ENCODE measurements around the gene CAPN9. TPM values are rescaled to one million over a fixed set of nuclear protein-coding genes. Genes with fewer than 3 reads are reported as not detected.

The CAPN9 gene
- total and polyA plus RNA-seq, 2 donors (not counting 3 experiments of a cell fraction or from before 2014, with no cell fraction given) = not detected

DNA sequence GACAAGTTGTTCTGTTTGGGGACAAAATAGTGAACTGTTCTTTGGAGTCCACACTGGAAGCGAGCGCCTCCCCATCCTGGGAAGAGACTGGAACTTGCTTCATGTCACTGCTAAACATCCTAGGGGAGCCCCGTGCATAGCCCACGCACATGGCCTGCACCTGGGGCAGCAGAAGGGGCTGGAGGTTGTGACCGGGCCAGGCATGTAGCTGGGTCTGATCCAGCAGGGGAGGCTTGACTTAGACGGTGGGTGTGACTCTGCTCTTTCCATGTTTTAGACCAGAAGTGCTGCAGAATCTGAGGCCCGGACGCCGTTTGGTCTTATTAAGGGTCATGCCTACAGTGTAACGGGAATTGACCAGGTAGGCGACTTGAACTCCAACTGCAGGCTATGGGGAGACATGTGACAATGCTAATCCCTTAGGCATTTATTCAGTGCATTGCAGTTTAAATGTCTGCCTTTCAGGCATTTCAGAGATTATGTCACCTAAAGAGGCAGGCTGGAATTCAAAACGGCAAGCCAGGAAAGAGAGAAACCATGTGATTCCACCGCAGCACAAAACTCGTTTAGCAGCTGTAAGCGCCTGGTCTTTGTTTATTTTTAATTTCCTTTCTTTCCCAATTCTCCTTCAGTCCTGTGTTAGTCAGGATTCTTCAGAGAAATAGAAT, 21.8 kb downstream of the CAPN9 start:
- Histone ChIP-seq H2AFZ (ENCODE audit: low read depth, low read length) (no peak overlapping the region), H3K9me1 (replicated peaks; ENCODE audit: control insufficient read depth, extremely low read depth, insufficient read depth, low read length) (no peaks in the 10 kb centered on the region), H3K9me3 (replicated peaks; ENCODE audit: control insufficient read depth, insufficient read depth, low read length) (no peaks in the 10 kb centered on the region), H3K9ac (replicated peaks; ENCODE audit: extremely low read depth, insufficient read depth, low read length) (no peak overlapping the region), H3K27ac (ENCODE audit: insufficient read depth, low read depth, low read length) (no peak overlapping the region), H3K36me3 (ENCODE audit: control insufficient read depth in 2 of 2, extremely low read depth in 1 of 2, insufficient read depth in 2 of 2, low read length in 2 of 2) (no peaks in the 10 kb centered on the region), H3K27me3 (ENCODE audit: control insufficient read depth in 2 of 2, insufficient read depth in 2 of 2, low read length in 2 of 2) (no peaks in the 10 kb centered on the region), H3K4me1 (ENCODE audit: control insufficient read depth, extremely low read depth, insufficient read depth, low read length) (no peaks in the 10 kb centered on the region), H3K4me3 (replicated peaks in 1 of 3; ENCODE audit: insufficient read depth in 1 of 3, low read depth in 1 of 3, low read length in 3 of 3) (no peak overlapping the region), H4K20me1 (replicated peaks; ENCODE audit: control insufficient read depth, extremely low read depth, insufficient read depth, low read length) (no peaks in the 10 kb centered on the region), H3K79me2 (ENCODE audit: control insufficient read depth, insufficient read depth, low read length) (no peaks in the 10 kb centered on the region), H3K4me2 (ENCODE audit: insufficient read depth, low read length) (no peak overlapping the region)
- DNase-seq (ENCODE audit: low read depth, low spot score) (no peak), FAIRE-seq (no peak)
- BruUV-seq (replicated peaks) = no TSS peak
- intact Hi-C loops (cut with micrococcal nuclease) (no loop called here), dilution Hi-C loops (cut with MboI; ENCODE audit: extremely low pct_ligation_motif_present, low sequenced_read_pairs) (no loop called here)
- ChIA-PET POLR2A (no interaction called here), CTCF (no interaction called here)
- no peak for TF ChIP-seq JUN (IDR thresholded peaks at IDR 0.05; ENCODE audit: borderline replicate concordance, insufficient read depth, insufficient read length, low read depth)

DNA sequence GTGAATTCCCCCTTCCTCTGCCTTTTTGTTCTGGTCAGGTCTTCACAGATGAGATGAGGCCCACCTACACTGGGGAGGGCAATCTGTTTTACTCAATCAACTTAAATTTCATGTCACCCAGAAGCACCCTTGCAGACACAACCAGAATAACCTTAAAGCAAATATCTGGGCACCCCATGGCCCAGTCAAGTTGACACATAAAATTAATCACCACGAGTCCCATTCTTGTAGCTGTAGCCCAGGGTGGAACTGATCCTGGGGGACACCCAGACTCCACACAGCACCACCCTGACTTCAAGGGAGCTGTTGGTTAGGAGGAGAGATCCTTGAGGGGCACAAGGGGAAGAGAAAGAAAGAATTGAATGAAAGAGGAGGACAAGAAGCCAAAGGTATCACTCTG, 23.1 kb downstream of the CAPN9 start:
- no peak overlapping the region for H3K27ac ChIP-seq (ENCODE audit: insufficient read depth, low read depth, low read length)
- intact Hi-C loops (cut with micrococcal nuclease) (loop anchor here (5.0 kb wide), 1 partner anchor 128 kb away; the partner anchor contains the start of gene COG2), dilution Hi-C loops (cut with MboI; ENCODE audit: extremely low pct_ligation_motif_present, low sequenced_read_pairs) (no loop called here)
- no TSS peak for BruUV-seq (replicated peaks)
- no peaks in the 10 kb centered on the region for H3K9me3 ChIP-seq (replicated peaks; ENCODE audit: control insufficient read depth, insufficient read depth, low read length)
- no peak for DNase-seq (ENCODE audit: low read depth, low spot score)
- FAIRE-seq = no peak
- ChIA-PET CTCF (no interaction called here), POLR2A (no interaction called here)
- TF ChIP-seq, protein P1, sequence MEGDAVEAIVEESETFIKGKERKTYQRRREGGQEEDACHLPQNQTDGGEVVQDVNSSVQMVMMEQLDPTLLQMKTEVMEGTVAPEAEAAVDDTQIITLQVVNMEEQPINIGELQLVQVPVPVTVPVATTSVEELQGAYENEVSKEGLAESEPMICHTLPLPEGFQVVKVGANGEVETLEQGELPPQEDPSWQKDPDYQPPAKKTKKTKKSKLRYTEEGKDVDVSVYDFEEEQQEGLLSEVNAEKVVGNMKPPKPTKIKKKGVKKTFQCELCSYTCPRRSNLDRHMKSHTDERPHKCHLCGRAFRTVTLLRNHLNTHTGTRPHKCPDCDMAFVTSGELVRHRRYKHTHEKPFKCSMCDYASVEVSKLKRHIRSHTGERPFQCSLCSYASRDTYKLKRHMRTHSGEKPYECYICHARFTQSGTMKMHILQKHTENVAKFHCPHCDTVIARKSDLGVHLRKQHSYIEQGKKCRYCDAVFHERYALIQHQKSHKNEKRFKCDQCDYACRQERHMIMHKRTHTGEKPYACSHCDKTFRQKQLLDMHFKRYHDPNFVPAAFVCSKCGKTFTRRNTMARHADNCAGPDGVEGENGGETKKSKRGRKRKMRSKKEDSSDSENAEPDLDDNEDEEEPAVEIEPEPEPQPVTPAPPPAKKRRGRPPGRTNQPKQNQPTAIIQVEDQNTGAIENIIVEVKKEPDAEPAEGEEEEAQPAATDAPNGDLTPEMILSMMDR (IDR thresholded peaks at IDR 0.05; ENCODE audit: extremely low read depth in 1 of 2, insufficient read depth in 1 of 2, low read depth in 1 of 2, low read length in 2 of 2) = no peak
- TF ChIP-seq POLR2A (IDR thresholded peaks at IDR 0.05; ENCODE audit: low read depth, low read length) (no peak), EZH2 (IDR thresholded peaks at IDR 0.05; ENCODE audit: borderline replicate concordance, low read depth, low read length, severe bottlenecking) (no peak), MYC (IDR thresholded peaks at IDR 0.05; ENCODE audit: low read depth, low read length) (no peak), FOS (IDR thresholded peaks at IDR 0.05; ENCODE audit: borderline replicate concordance, insufficient read depth, low read length) (no peak), JUN (IDR thresholded peaks at IDR 0.05; ENCODE audit: borderline replicate concordance, insufficient read depth, insufficient read length, low read depth) (no peak), GATA2 (IDR thresholded peaks at IDR 0.05; ENCODE audit: insufficient read depth, insufficient read length, low read depth, low read length) (no peak), POLR2AphosphoS5 (IDR thresholded peaks at IDR 0.05; ENCODE audit: insufficient read depth, low read depth, low read length) (no peak)
- TF ChIP-seq, protein P2, sequence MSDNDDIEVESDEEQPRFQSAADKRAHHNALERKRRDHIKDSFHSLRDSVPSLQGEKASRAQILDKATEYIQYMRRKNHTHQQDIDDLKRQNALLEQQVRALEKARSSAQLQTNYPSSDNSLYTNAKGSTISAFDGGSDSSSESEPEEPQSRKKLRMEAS (IDR thresholded peaks at IDR 0.05; ENCODE audit: insufficient read depth, insufficient read length) = no peak
- H4K20me1 ChIP-seq (replicated peaks; ENCODE audit: control insufficient read depth, extremely low read depth, insufficient read depth, low read length) = no peaks in the 10 kb centered on the region
- no peak overlapping the region for H2AFZ ChIP-seq (ENCODE audit: low read depth, low read length)
- no peak overlapping the region for H3K4me3 ChIP-seq (replicated peaks in 1 of 3; ENCODE audit: insufficient read depth in 1 of 3, low read depth in 1 of 3, low read length in 3 of 3)
- no peaks in the 10 kb centered on the region for H3K9me1 ChIP-seq (replicated peaks; ENCODE audit: control insufficient read depth, extremely low read depth, insufficient read depth, low read length)
- H3K27me3 ChIP-seq (ENCODE audit: control insufficient read depth in 2 of 2, insufficient read depth in 2 of 2, low read length in 2 of 2) = no peaks in the 10 kb centered on the region
- H3K36me3 ChIP-seq (ENCODE audit: control insufficient read depth in 2 of 2, extremely low read depth in 1 of 2, insufficient read depth in 2 of 2, low read length in 2 of 2) = no peaks in the 10 kb centered on the region
- H3K79me2 ChIP-seq (ENCODE audit: control insufficient read depth, insufficient read depth, low read length) = no peaks in the 10 kb centered on the region
- no peak overlapping the region for H3K4me2 ChIP-seq (ENCODE audit: insufficient read depth, low read length)
- no peak overlapping the region for H3K9ac ChIP-seq (replicated peaks; ENCODE audit: extremely low read depth, insufficient read depth, low read length)
- no peaks in the 10 kb centered on the region for H3K4me1 ChIP-seq (ENCODE audit: control insufficient read depth, extremely low read depth, insufficient read depth, low read length)
